NCI-H446 treated with DMSO at 0.1 percent for 48 hours (cell line): ENCODE measurements around the gene PABPC1L.
"Not testable (repeated sequence)": the region's sequence is repeated elsewhere in the genome, so short reads cannot be mapped to it uniquely, and the experiment has no call there.

Experiments used
- DNase-seq: peaks from one replicate; lab custom pipeline; 2025; lab: John Stamatoyannopoulos, UW

The PABPC1L gene

GRCh38 chr20:44909872-44910689, at the start of gene PABPC1L:
PABPC1L (plus strand) TSS chr20:44910060; CDS start chr20:44910144, 84 bp downstream.
- no peak for DNase-seq

- peak; percentile 63 for DNase-seq
Measured at GRCh38 chr20:44861531-44862006, 48.3 kb upstream of the PABPC1L start.

DNA sequence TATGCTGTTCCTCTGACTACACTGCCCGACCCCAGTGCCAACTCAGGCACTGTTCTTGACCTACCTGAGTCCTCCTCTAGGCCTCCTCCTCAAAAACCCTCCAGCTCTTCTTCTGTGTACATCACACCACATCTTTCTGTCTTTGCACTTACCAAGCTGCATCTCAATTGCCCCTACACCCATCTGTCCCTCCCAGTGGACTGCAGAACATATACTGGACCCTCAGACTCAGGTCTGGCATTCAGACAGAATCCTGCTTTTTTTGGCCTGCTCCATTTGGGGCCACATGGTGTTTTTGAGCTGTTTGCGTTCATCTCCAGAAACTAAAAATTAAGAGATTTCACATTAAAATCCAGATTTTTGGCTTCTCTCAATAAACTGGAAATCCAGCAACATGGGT, 47.6 kb upstream of the PABPC1L start:
- no peak for DNase-seq

GRCh38 chr20:44863365-44864084, 46.3 kb upstream of the PABPC1L start:
- DNase-seq, result not testable (repeated sequence)

DNA sequence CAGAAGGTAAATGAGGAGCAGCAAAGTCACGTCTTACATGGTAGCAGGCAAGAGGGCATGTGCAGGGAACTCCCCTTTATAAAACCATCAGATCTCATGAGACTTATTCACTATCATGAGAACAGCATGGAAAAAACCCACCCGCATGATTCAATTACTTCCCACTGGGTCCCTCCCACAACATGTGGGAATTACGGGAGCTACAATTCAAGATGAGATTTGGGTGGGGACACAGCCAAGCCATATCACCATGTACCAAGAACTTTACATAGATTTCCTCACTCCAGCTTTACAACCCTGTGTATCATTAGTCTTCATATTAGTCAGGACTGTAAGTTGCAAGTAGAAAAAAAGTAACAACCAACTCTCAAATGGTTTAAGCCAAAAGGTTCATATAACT, 45.4 kb upstream of the PABPC1L start:
- not testable (repeated sequence) for DNase-seq

DNA sequence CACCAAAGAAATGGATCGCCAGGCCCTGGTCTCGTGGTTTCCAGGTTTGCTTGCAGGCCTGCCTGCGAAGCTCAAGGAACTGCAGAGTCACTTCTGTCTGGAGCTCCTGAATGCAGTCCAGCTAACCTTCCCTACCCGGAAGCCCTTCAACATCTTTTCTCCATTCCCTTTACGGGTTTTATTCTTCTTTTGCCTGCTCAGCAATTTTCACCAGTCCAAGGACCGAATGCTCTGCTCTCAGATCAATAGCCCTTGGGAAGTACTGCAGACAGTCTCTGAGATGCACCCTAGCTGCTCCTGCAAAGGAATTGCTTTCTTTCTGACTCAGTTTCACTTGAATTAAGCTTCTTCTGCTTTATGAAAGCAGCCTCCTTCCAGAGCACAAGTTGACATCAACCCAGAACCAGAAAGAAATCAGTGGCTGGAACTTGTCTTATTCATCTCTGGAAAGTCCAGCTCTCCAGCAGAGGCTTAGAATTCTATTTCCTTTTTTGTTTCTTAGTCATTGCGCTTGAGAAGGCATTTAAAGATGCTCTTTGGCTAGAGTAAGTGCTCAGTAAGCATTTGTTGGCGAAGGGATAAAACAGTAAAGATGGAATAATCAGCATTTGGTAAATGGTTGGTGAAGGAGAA, 43.0 kb upstream of the PABPC1L start:
- no peak for DNase-seq

GRCh38 chr20:44869471-44869870, 40.4 kb upstream of the PABPC1L start:
- no peak for DNase-seq

DNA sequence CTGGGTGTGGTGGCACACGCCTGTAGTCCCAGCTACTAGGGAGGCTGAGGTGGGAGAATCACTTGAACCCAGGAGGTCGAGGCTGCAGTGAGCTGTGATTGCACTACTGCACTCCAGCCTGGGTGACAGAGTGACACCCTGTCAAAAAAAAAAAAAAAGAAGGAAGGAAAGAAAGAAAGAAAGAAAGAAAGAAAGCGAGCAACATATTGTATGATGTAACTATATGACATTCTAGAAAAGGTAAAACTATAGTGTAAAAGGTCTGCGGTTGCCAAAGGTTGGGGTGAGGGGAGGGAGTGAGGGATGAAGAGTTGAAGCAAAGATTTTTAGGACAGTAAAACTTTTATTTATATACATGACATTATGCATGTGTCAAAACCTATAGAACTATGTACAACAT, 27.5 kb upstream of the PABPC1L start:
- DNase-seq, result not testable (repeated sequence)

GRCh38 chr20:44883214-44883902, 26.5 kb upstream of the PABPC1L start:
- DNase-seq, result no peak

- DNase-seq, result no peak
Measured at GRCh38 chr20:44884907-44885391, 24.9 kb upstream of the PABPC1L start.

GRCh38 chr20:44885392-44886265, 24.2 kb upstream of the PABPC1L start, which contains the start of gene YWHAB:
YWHAB (plus strand) TSS chr20:44885705; CDS start chr20:44901534, 15,829 bp downstream.
- DNase-seq, result peak; percentile 93

DNA sequence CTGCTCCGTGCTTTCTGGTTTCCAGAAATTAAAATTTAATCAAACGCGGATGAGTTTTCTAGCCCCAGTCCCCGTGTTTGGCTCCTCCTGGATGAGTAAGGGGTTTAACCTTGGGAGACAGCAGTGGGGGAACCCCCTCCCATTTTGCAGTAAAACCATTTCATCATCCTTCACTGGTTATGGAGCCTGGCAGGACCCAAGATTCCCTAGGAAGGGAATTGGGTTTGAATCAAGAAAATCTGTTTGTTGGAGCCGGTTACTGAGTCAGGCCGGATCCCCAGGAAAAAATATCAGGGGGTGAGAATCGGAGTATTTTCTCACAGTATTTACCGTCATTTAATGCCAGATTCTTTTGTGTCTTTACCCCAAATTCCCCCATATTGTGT, 23.6 kb upstream of the PABPC1L start:
- DNase-seq, result no peak

GRCh38 chr20:44886828-44887227, 23.0 kb upstream of the PABPC1L start:
- no peak for DNase-seq

GRCh38 chr20:44887466-44887865, 22.4 kb upstream of the PABPC1L start:
- DNase-seq, result no peak

DNA sequence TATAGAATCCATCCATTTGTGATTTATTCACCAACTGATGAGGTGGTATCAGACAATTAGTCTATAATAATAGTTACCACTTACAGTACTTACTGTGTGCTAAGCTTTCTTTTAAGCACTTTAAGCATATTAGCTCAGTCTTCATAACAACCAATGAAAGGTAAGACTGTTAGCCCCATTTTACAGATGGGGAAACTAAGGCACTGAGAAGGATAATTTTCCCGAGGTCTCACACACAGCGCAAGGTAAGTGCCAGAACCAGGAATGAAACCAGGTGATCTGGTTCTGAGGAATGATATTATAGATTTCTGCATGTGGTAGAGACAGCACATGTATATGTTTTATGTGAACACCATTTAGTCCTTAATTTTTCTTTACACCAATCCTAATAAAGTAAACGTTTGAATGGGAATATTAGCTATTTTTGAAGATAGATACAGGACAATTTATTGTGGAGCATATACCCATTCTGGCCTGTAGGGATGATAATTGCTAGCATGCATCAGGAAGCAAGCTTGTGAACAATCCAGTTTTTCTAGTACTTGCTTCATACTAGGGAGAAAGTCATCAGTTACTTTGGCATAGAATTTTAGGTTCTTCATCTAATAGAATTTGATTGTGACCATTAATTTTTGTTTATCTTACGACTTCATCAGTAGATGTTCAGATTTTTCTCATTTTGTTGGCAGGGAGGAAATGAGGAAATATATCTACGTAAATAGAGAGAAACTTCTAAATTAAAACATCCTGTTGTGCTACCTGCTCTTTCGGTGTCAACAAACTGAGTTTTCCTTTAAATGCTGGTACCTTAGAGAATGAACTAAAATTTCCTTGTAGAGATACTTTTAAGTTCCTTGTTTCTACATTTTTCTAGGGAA, 21.4 kb upstream of the PABPC1L start:
- DNase-seq, result no peak

DNA sequence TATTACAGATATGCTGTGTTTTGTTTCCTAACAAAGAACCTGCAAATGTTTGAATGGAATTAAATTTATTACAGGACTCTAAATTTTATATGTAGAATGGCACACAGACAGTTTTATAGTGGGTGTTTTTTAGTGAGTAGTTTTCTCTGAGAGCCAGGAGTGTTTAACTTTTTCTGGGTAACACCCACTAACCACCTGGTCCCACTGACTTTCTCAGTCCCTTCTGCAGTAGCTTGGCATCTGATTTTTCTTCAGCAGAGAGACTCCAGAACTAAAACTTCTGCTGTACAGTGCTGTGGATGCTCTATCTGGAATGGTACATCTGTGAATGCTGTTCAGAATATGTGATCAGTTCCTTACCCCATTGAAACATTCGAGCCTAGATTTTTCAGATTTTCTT, 18.0 kb upstream of the PABPC1L start:
- DNase-seq, result no peak

DNA sequence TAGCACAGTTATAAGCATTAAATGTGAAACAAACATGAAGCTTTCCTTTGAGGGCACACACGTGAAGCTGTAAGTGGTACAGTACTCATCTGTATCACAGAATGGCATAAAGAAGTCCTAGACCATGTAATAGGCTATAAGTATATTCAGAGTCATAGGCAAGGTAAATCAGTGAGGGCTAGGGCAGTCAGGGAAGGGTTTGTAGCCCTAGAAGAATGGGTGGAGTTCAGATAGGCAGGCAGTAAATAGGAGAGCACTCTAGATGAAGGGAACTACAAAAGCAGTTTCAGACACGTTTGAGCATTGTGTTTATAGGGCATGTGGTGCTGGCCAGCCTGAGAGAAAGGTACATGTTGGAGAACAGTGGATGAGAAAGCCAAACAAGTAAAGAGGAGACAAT, 14.9 kb upstream of the PABPC1L start:
- no peak for DNase-seq

DNA sequence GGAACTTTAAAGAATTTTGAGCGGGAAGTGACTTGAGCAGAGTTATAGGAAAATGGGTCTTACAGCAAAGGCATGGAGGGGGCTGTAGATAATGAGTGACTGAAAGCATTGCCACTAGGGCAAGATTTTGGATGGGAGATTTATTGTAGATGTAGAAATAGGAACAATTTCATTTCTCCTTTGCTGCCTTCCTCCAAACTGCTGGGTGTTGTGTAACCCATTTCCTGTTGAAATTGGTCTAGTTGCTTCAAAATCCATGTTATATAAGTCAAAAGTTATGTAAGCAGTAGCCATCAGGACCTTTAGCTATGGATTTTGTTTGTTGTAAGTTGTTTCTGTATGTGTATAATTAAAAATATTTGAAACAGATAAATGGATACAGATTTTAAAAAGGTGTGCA, 13.3 kb upstream of the PABPC1L start:
- DNase-seq, result no peak

GRCh38 chr20:44897133-44897532, 12.7 kb upstream of the PABPC1L start:
- no peak for DNase-seq
